ENCODE results near the gene CDRT4.

CDRT4 gene

GRCh38 chr17:15424521-15424920 is 42.9 kb downstream of the CDRT4 start:
- DNase-seq (no peak), ATAC-seq (ENCODE audit: insufficient read depth, low read depth) (no peak)
- TF ChIP-seq, protein P1, sequence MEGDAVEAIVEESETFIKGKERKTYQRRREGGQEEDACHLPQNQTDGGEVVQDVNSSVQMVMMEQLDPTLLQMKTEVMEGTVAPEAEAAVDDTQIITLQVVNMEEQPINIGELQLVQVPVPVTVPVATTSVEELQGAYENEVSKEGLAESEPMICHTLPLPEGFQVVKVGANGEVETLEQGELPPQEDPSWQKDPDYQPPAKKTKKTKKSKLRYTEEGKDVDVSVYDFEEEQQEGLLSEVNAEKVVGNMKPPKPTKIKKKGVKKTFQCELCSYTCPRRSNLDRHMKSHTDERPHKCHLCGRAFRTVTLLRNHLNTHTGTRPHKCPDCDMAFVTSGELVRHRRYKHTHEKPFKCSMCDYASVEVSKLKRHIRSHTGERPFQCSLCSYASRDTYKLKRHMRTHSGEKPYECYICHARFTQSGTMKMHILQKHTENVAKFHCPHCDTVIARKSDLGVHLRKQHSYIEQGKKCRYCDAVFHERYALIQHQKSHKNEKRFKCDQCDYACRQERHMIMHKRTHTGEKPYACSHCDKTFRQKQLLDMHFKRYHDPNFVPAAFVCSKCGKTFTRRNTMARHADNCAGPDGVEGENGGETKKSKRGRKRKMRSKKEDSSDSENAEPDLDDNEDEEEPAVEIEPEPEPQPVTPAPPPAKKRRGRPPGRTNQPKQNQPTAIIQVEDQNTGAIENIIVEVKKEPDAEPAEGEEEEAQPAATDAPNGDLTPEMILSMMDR (IDR thresholded peaks at IDR 0.05; ENCODE audit: borderline replicate concordance, extremely low read depth, low read length, poor library complexity, severe bottlenecking) = no peak
- no peak for TF ChIP-seq EZH2 (IDR thresholded peaks at IDR 0.05; ENCODE audit: borderline replicate concordance, low read depth, low read length, severe bottlenecking)
- Histone ChIP-seq H3K27ac (ENCODE audit: low read length) (no peak overlapping the region), H3K79me2 (ENCODE audit: insufficient read depth, low read length) (no peaks in the 10 kb centered on the region), H3K4me3 (ENCODE audit: low read depth in 1 of 2, low read length in 2 of 2) (no peak overlapping the region), H3K9me3 (ENCODE audit: insufficient read depth, low read length, severe bottlenecking) (no peaks in the 10 kb centered on the region), H3K4me1 (ENCODE audit: insufficient read depth, low read length) (no peaks in the 10 kb centered on the region), H4K20me1 (ENCODE audit: insufficient read depth, low read length) (no peaks in the 10 kb centered on the region), H2AFZ (ENCODE audit: low read depth, low read length) (no peak overlapping the region), H3K4me2 (ENCODE audit: insufficient read depth, low read length) (no peak overlapping the region), H3K36me3 (ENCODE audit: insufficient read depth, low read length) (no peaks in the 10 kb centered on the region), H3K27me3 (ENCODE audit: insufficient read depth, low read length, poor library complexity) (no peaks in the 10 kb centered on the region), H3K9ac (ENCODE audit: low read depth, low read length) (no peak overlapping the region)

DNA sequence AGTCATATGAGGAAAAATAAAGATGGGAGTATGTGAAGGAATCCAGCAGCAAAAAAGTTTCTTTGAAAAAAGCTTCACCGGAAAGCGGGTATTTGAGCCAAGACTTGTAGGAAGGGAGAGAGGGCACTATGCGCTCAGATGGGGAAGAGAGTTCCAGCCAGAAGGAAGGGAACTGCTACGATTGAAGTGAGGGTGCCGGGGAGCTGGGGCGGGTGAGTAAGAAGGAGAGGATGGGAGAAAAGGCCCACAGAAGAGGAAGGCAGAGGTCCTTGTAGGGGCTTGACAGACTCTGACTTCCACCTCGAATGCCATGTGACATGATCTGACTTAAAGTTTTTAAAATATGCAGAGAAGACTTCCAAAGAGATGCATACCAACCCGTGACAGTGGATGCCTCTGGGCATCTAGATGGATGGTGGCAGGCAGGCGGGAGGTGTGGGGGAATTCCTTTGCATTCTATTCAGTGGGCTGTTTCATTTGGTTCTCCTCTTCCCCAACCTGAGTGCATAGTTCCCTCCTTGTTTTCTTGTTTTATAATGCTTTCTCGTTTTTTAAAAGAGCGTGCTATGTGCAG is 44.9 kb downstream of the CDRT4 start:
- ATAC-seq (ENCODE audit: insufficient read depth, low read depth) = no peak

GRCh38 chr17:15418781-15419180 is 48.6 kb downstream of the CDRT4 start:
- no peak for TF ChIP-seq EZH2 (IDR thresholded peaks at IDR 0.05; ENCODE audit: borderline replicate concordance, low read depth, low read length, severe bottlenecking)
- TF ChIP-seq, protein P1 (IDR thresholded peaks at IDR 0.05; ENCODE audit: borderline replicate concordance, extremely low read depth, low read length, poor library complexity, severe bottlenecking) = no peak
- no peak overlapping the region for H3K27ac ChIP-seq (ENCODE audit: low read length)
- H3K9me3 ChIP-seq (ENCODE audit: insufficient read depth, low read length, severe bottlenecking) = no peaks in the 10 kb centered on the region
- H3K4me2 ChIP-seq (ENCODE audit: insufficient read depth, low read length) = no peak overlapping the region
- no peak overlapping the region for H2AFZ ChIP-seq (ENCODE audit: low read depth, low read length)
- no peak overlapping the region for H3K9ac ChIP-seq (ENCODE audit: low read depth, low read length)
- no peaks in the 10 kb centered on the region for H3K79me2 ChIP-seq (ENCODE audit: insufficient read depth, low read length)
- no peaks in the 10 kb centered on the region for H4K20me1 ChIP-seq (ENCODE audit: insufficient read depth, low read length)
- no peaks in the 10 kb centered on the region for H3K4me1 ChIP-seq (ENCODE audit: insufficient read depth, low read length)
- no peak for DNase-seq
- H3K4me3 ChIP-seq (ENCODE audit: low read depth in 1 of 2, low read length in 2 of 2) = no peak overlapping the region
- ATAC-seq (ENCODE audit: insufficient read depth, low read depth) = no peak
- H3K27me3 ChIP-seq (ENCODE audit: insufficient read depth, low read length, poor library complexity) = no peaks in the 10 kb centered on the region
- no peaks in the 10 kb centered on the region for H3K36me3 ChIP-seq (ENCODE audit: insufficient read depth, low read length)

More for the DNA sequence above, 44.9 kb downstream of the CDRT4 start:
- Histone ChIP-seq H3K36me3 (ENCODE audit: insufficient read depth, low read length) (no peaks in the 10 kb centered on the region), H2AFZ (ENCODE audit: low read depth, low read length) (no peak overlapping the region), H3K4me3 (ENCODE audit: low read depth in 1 of 2, low read length in 2 of 2) (no peak overlapping the region), H3K9ac (ENCODE audit: low read depth, low read length) (no peak overlapping the region), H3K4me2 (ENCODE audit: insufficient read depth, low read length) (no peak overlapping the region), H3K27ac (ENCODE audit: low read length) (no peak overlapping the region), H3K9me3 (ENCODE audit: insufficient read depth, low read length, severe bottlenecking) (no peaks in the 10 kb centered on the region), H4K20me1 (ENCODE audit: insufficient read depth, low read length) (no peaks in the 10 kb centered on the region), H3K4me1 (ENCODE audit: insufficient read depth, low read length) (no peaks in the 10 kb centered on the region), H3K27me3 (ENCODE audit: insufficient read depth, low read length, poor library complexity) (no peaks in the 10 kb centered on the region), H3K79me2 (ENCODE audit: insufficient read depth, low read length) (no peaks in the 10 kb centered on the region)
- TF ChIP-seq, protein P1 (IDR thresholded peaks at IDR 0.05; ENCODE audit: borderline replicate concordance, extremely low read depth, low read length, poor library complexity, severe bottlenecking) = no peak
- no peak for TF ChIP-seq EZH2 (IDR thresholded peaks at IDR 0.05; ENCODE audit: borderline replicate concordance, low read depth, low read length, severe bottlenecking)
- DNase-seq = no peak

Measured in DND-41 (cell line).